ENCODE results near the gene SHBG. TPM values are rescaled to one million over a fixed set of nuclear protein-coding genes. Genes with fewer than 3 reads are reported as not detected.
A peak's percentile ranks its signal among the peaks of the same experiment; 100 is the strongest.

Gene SHBG
- total RNA-seq, 1 donor from 2014 or later = 0.79 TPM

DNA sequence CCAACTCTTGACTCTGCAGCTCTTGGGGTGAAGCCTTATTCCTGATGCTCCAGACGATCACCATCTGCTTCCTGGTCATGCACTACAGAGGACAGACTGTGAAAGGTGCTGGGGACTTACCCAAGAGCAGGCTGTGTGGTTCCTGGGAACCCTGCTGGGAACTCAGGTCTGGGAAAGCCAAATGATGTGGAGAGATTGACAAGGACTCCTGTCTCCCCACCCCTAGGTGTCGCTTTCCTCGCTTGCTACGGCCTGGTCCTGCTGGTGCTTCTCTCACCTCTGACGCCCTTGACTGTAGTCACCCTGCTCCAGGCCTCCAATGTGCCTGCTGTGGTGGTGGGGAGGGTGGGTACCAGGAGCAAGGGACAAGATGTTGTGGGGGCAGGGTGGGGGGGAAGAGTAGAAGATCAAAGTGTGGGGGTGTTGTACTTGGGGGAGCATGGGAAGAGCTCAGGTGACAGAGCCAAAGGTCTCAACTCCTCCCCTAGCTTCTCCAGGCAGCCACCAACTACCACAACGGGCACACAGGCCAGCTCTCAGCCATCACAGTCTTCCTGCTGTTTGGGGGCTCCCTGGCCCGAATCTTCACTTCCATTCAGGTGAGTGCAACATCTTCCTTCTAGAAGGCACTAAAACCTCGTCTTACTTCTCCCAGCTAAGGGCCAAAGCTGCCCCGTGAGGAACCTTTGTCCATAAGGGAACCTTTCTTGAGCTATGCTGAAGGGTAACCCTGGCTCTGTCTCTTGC is 43.1 kb upstream of the SHBG start:
- H3K4me3 ChIP-seq (ENCODE audit: low read depth, low read length) = no peak overlapping the region
- DNase-seq (ENCODE audit: low read depth) = no peak
- peaks cover 9% of the 10 kb centered on the region for H3K36me3 ChIP-seq (ENCODE audit: control insufficient read depth, insufficient read depth, low read length)

DNA sequence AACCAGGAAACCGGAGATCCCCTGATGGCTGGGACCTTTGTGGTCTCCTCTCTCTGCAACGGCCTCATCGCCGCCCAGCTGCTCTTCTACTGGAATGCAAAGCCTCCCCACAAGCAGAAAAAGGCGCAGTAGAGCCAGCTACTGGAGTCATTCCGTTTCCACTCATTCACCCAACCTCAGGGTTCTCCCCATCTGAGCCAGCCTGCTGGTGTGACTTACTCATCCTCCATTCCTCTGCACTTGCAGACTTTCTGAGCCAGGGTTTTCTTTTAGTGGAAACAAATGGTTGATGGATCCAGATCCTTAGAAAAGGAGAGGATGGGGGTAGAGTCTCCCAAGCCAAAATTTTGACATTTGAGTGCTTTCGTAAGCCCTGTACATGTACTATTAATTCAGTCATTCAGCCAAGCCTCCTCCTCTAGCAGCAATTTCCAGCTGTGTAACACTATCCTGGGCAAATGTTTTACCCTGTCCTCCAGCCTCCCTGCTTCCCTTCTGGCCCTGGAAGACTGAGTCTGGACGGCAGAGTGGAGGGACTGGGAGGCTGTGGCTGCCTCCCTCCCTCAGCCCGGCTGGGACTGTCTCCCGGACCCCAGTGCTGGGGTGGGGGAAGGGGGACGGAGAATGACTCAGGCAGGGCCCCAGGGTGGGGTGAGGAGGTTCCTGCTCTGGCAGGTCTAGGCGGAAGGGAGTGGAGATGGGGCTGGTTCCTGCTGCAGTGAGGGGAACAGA is 42.3 kb upstream of the SHBG start:
- Histone ChIP-seq H3K36me3 (ENCODE audit: control insufficient read depth, insufficient read depth, low read length) (peaks cover 9% of the 10 kb centered on the region), H3K4me3 (ENCODE audit: low read depth, low read length) (no peak overlapping the region), H3K27me3 (ENCODE audit: control insufficient read depth, insufficient read depth, low read length) (no peaks in the 10 kb centered on the region)
- TF ChIP-seq, protein P1, sequence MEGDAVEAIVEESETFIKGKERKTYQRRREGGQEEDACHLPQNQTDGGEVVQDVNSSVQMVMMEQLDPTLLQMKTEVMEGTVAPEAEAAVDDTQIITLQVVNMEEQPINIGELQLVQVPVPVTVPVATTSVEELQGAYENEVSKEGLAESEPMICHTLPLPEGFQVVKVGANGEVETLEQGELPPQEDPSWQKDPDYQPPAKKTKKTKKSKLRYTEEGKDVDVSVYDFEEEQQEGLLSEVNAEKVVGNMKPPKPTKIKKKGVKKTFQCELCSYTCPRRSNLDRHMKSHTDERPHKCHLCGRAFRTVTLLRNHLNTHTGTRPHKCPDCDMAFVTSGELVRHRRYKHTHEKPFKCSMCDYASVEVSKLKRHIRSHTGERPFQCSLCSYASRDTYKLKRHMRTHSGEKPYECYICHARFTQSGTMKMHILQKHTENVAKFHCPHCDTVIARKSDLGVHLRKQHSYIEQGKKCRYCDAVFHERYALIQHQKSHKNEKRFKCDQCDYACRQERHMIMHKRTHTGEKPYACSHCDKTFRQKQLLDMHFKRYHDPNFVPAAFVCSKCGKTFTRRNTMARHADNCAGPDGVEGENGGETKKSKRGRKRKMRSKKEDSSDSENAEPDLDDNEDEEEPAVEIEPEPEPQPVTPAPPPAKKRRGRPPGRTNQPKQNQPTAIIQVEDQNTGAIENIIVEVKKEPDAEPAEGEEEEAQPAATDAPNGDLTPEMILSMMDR (IDR thresholded peaks at IDR 0.05; ENCODE audit: insufficient read depth, low read length, poor library complexity, severe bottlenecking) = no peak
- peak; percentile 47 for DNase-seq (ENCODE audit: low read depth)

More for the DNA sequence above, 43.1 kb upstream of the SHBG start:
- no peaks in the 10 kb centered on the region for H3K27me3 ChIP-seq (ENCODE audit: control insufficient read depth, insufficient read depth, low read length)
- TF ChIP-seq, protein P1 (IDR thresholded peaks at IDR 0.05; ENCODE audit: insufficient read depth, low read length, poor library complexity, severe bottlenecking) = peak; percentile 38

DNA sequence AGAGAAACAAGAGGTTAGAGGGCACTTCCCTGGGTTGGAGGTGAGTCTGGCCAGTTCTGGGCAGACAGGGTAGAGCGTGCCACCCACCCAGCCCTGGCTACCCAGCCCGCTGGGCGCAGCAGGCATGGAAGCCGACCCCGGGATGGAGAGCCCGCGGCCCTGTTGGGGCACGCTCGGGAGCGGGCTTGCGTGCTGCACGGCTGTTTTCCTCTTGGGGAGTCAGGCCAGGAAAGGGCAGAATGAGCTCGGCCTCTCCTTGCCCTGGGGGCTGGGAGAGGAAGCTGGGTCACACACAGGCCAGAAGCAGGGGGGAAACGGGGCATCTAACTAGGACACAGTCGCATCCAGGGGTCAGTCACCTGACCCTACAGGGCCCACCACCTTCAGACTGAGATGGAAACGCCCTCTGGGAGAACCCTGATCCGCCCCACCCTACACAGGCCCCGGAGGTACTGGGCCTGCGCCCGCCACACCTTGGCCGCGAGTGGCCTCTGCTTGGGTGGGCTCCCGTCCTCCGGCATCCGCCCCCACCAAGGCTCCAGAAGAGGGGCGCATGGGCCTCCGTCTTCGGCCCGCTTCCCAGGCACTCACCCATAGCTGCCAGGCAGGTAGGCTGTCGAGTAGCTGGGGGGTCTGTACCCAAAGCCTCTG is 41.3 kb upstream of the SHBG start:
- DNase-seq (ENCODE audit: low read depth) = no peak
- TF ChIP-seq, protein P1 (IDR thresholded peaks at IDR 0.05; ENCODE audit: insufficient read depth, low read length, poor library complexity, severe bottlenecking) = no peak
- Histone ChIP-seq H3K36me3 (ENCODE audit: control insufficient read depth, insufficient read depth, low read length) (peaks cover 9% of the 10 kb centered on the region), H3K4me3 (ENCODE audit: low read depth, low read length) (peak overlapping the region; percentile 19), H3K27me3 (ENCODE audit: control insufficient read depth, insufficient read depth, low read length) (no peaks in the 10 kb centered on the region)

DNA sequence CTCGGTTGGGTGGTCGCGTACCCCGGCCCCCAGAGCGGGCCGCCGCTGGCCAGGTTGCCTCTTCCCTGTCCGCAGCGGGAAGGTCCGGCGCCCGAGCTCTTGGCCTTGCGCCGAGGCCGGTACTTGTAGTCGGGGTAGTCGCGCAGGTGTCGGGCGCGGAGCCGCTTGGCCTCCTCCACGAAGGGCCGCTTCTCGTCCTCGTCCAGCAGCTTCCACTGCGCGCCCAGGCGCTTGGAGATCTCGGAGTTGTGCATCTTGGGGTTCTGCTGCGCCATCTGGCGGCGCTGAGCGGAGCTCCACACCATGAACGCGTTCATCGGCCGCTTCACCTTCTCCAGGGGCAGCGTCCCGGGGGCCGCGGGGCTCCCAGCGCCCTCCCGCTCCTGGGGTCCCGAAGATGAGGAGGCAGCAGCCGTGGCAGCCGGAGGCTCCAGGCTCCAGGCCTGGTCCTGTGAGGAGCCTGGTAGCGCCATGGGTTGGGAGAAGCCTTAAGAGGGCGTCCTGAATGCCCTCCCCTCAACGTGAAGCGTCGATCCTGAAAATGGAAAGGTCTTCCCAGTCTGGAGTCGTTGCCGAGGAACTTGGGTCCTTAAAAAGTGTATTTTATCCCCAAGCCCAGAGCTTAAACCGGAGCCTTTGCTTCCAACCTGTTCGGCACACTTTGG is 40.6 kb upstream of the SHBG start:
- no peaks in the 10 kb centered on the region for H3K27me3 ChIP-seq (ENCODE audit: control insufficient read depth, insufficient read depth, low read length)
- DNase-seq (ENCODE audit: low read depth) = no peak
- H3K4me3 ChIP-seq (ENCODE audit: low read depth, low read length) = peak overlapping the region; percentile 19
- TF ChIP-seq, protein P1 (IDR thresholded peaks at IDR 0.05; ENCODE audit: insufficient read depth, low read length, poor library complexity, severe bottlenecking) = peak; percentile 88
- H3K36me3 ChIP-seq (ENCODE audit: control insufficient read depth, insufficient read depth, low read length) = peaks cover 9% of the 10 kb centered on the region

DNA sequence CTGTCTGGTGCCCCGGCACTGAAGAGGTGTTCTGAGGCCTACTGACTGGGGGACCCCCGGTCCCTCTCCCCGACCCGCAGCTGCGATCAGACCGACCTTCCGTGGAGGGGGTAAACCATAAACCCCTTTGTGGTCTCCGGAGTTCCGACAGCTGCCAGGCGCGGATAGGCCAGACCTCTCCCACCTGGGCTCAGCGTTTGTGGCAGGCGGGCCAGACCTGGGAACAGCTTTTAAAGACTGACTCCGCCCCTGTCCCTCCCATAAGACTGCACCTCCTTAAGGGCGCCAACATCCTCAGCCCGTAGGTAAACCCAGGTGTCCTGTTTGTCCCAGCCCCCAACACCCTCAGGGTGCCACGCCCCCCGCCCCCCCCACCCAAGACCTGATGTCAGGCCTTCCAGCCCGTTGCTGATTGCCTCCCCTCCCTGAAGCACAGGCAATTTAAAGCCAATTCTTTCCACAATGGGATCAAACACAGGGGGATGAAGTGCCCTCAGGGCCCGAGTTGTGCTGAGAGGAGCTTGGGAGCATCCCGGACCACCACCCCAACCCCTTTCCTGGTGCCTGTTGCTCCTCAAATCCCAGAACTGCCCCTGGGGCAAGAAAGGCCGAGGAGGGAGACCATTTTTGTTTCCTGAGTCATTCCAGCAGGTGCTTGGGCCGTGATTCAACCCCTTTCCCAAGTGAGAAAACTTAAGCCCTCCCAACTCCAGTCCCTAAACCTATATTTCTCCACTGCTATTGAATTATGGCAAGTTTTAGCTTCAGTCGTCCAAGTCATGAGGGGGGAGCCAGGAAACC is 39.8 kb upstream of the SHBG start, which contains the start of gene SOX15:
Gene SOX15, minus strand, starts transcription at position 204 of the 801 bp plus-strand sequence. CDS start 418 bp downstream, outside the sequence.
- no peak for DNase-seq (ENCODE audit: low read depth)
- Histone ChIP-seq H3K4me3 (ENCODE audit: low read depth, low read length) (peak within 1 kb of the TSS; percentile 19), H3K36me3 (ENCODE audit: control insufficient read depth, insufficient read depth, low read length) (peaks cover 9% of the 10 kb centered on the region), H3K27me3 (ENCODE audit: control insufficient read depth, insufficient read depth, low read length) (no peaks in the 10 kb centered on the region)
- TF ChIP-seq, protein P1 (IDR thresholded peaks at IDR 0.05; ENCODE audit: insufficient read depth, low read length, poor library complexity, severe bottlenecking) = no peak
